ENCODE measurements around the gene PYDC2.
"Not testable (repeated sequence)": the region's sequence is repeated elsewhere in the genome, so short reads cannot be mapped to it uniquely, and the experiment has no call there.

The PYDC2 gene

GRCh38 chr3:191470545-191470944 lies 9.6 kb downstream of the PYDC2 start:
- DNase-seq = no peak

GRCh38 chr3:191473661-191474198 lies 12.8 kb downstream of the PYDC2 start:
- no peak for DNase-seq

DNA sequence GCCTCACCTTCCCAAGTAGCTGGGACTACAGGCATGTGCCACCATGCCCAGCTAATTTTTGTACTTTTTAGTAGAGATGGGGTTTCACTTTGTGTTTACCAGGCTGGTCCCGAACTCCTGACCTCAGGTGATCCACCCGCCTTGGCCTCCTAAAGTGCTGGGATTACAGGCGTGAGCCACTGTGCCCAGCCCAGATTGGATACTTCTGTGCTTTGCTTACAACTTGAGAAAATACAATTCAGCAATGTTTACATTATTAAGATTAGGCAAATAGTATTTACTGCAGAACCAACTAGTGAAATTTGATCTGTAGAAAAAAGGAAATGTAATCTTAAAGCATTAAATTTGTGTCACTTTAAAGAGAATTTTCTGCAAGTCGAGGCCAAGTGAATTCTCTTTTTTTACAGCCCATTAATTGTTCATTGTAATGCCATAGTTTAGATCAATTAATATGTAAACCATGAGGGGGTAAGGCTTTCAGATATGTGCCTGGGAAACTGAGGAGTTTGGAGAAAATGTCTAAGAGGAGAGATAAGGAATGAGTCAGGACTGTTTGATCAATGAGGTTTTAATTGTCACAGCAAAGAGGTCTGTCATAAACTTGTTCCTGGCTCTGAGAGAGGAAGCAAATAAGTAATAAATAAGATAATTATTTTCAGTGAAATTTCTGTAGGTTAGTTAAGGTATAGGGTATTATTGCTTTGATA lies 15.3 kb downstream of the PYDC2 start:
- DNase-seq = no peak

GRCh38 chr3:191483994-191484393 lies 23.0 kb downstream of the PYDC2 start:
- DNase-seq = not testable (repeated sequence)

DNA sequence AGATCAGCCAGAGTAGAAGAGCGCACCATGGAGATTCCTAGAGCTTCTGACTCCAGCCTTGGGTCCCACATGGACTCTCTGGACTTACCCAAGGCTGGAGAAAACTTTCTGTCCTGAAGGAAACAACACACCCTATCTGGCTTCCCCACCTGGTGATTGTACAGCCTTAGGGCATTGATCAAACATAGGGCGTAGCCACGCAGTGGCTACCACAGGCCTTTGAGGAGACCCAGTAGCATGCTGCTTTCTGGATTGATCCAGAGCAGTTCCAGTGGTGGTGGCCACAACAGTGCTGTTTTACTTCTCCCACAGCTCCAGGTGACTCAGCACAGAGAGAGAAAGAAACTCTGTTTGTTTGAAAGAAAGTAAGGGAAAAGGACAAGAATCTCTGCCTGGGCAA lies 23.5 kb downstream of the PYDC2 start:
- DNase-seq = no peak

DNA sequence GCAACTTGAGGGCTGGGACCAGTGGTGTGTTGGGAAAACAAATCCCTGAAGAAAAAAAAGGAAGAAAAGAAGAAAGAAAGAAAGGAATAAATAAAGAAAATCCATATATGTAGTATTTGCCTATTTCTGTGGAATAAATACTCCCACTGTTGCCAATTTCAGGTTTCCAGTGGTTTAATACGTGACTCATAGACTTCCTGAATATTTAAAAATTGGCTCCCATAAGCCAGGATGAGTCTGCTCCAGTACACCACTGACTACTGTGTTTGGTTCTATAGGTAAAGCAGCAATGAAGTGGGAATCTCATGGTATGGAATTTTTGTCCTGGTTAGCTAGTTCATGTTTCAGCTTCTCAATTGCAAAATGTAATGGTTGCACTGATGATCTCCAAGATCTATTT lies 31.6 kb downstream of the PYDC2 start:
- DNase-seq = no peak

- no peak for DNase-seq
Observed at GRCh38 chr3:191493336-191493735, 32.4 kb downstream of the PYDC2 start.

DNA sequence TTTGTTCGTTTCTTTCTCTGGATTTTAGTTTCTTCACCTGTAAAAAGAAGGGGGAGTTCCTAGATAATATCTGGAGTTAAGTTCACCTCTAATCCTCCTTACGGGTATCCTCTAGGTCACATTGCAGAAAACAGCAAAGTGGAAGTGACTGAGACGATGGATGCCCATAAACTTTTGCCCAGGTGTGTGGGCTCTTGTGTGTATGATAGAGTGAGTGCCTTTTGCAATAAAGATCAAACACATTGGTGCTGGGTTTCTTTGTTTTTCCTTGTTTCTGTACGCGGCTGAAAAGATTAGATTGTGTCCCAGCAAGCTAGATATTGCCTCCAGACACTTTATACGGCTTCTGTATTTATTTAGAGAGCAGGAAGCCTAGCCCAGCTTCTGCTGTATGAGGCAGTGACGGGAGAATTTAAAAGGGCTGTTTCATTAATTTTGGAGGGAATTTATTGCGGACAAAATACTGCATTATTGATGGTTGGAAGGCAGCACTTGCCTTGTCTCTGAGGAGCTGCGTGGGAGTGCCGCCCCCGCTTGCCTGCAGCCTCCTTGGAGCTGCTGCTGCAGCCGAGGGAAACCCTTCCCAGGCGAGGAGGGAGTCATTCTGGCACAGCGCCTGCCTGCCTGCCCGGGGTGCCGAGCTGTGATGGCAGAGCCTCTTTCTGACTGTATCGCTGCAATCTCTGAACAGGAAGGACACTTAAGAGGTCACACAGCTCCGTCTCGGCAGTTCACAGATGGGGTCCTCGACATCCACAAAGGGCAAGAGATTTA lies 38.5 kb downstream of the PYDC2 start:
- DNase-seq = no peak

GRCh38 chr3:191500892-191501291 lies 39.9 kb downstream of the PYDC2 start:
- DNase-seq = no peak

- DNase-seq = no peak
Observed at GRCh38 chr3:191502583-191502982, 41.6 kb downstream of the PYDC2 start.

DNA sequence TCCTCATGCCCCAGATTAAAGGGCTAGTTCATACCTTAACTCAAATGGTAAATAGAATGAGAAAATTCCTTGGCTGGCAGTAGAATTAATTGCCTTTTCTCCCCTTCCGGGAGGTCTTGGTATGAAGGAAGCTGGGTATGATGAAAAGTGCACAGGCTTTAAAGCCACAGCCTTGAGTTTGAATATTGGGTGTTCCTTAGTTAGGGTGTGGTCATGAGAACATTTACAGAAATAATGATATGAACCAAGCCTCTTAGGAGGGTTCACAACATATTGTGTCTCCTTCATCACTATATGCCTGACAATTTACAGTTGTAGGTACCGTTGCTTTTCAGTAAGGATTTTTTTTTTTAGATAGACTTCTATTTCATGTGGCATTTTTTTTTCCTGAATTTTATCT lies 48.1 kb downstream of the PYDC2 start:
- no peak for DNase-seq
